Ovary (tissue), 3 donors: ENCODE data around the gene WDR43.

Experiments
- EP300 ChIP-seq: sonication (generic); formaldehyde crosslinking; IDR thresholded peaks from one replicate; pipeline ENCODE4 v1.6.1; 2017; ENCODE audit warnings: antibody characterized with exemption
- TF ChIP-seq, protein P1 (sequence below), 3 donors: fragments of 450-650 bp in 2 of 3; fragments of 200-600 bp in 1 of 3; IDR thresholded peaks; one replicate each; pipeline versions ENCODE4 v1.5.1 to v1.8.0; 2016 to 2022; ENCODE audit warnings: antibody characterized with exemption in 3 of 3, mild to moderate bottlenecking in 1 of 3
- donor health status: DM: no; HTN: no; CAD: no.

GRCh38 chr2:28871620-28872019, 22.8 kb upstream of the WDR43 start:
- TF ChIP-seq, protein P1, sequence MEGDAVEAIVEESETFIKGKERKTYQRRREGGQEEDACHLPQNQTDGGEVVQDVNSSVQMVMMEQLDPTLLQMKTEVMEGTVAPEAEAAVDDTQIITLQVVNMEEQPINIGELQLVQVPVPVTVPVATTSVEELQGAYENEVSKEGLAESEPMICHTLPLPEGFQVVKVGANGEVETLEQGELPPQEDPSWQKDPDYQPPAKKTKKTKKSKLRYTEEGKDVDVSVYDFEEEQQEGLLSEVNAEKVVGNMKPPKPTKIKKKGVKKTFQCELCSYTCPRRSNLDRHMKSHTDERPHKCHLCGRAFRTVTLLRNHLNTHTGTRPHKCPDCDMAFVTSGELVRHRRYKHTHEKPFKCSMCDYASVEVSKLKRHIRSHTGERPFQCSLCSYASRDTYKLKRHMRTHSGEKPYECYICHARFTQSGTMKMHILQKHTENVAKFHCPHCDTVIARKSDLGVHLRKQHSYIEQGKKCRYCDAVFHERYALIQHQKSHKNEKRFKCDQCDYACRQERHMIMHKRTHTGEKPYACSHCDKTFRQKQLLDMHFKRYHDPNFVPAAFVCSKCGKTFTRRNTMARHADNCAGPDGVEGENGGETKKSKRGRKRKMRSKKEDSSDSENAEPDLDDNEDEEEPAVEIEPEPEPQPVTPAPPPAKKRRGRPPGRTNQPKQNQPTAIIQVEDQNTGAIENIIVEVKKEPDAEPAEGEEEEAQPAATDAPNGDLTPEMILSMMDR (IDR thresholded peaks at IDR 0.05): no peak
- no peak for TF ChIP-seq EP300
